Osteoblast (primary cell): ENCODE results near the gene SPACA7. TPM values are rescaled to one million over a fixed set of nuclear protein-coding genes. Genes with fewer than 3 reads are reported as not detected.

Experiments used
- DNase-seq: peaks from one replicate; pipeline ENCODE4 v3.0.0; 2011; ENCODE audit warnings: low spot score, mixed read lengths; ENCODE audit not compliant: insufficient read length; ENCODE audit errors: missing footprints
- H2AFZ ChIP-seq: 2 replicates; pipeline ENCODE4 v1.6.0; 2011; ENCODE audit warnings: mild to moderate bottlenecking, low read length
- H3K27ac ChIP-seq: 2 replicates; pipeline ENCODE4 v1.5.1; 2011; ENCODE audit warnings: mild to moderate bottlenecking, low read depth, low read length, moderate library complexity
- H3K27me3 ChIP-seq: 2 replicates; pipeline ENCODE4 v1.6.0; 2012; ENCODE audit warnings: mild to moderate bottlenecking, control low read depth, inconsistent platforms, low read length, moderate library complexity; ENCODE audit not compliant: insufficient read depth
- H3K36me3 ChIP-seq: 2 replicates; pipeline ENCODE4 v1.5.1; 2011; ENCODE audit warnings: mild to moderate bottlenecking, low read length, control low read depth, moderate library complexity; ENCODE audit not compliant: insufficient read depth
- H3K4me1 ChIP-seq: 2 replicates; pipeline ENCODE4 v1.5.1; 2011; ENCODE audit warnings: mild to moderate bottlenecking, low read length, control low read depth, moderate library complexity; ENCODE audit not compliant: insufficient read depth
- H3K4me2 ChIP-seq: 2 replicates; pipeline ENCODE4 v1.6.0; 2011; ENCODE audit warnings: mild to moderate bottlenecking, low read length; ENCODE audit not compliant: insufficient read depth
- H3K4me3 ChIP-seq: fragments of 200-600 bp; sonication (generic); 3 replicates; pipeline ENCODE4 v1.5.1; 2012; ENCODE audit warnings: mild to moderate bottlenecking, low read length, inconsistent platforms; ENCODE audit not compliant: insufficient read depth
- H3K79me2 ChIP-seq: 2 replicates; pipeline ENCODE4 v1.6.0; 2012; ENCODE audit warnings: mild to moderate bottlenecking, low read length, control low read depth, inconsistent platforms; ENCODE audit not compliant: insufficient read depth
- H3K9me3 ChIP-seq: 2 replicates; pipeline ENCODE4 v1.5.1; 2011; ENCODE audit warnings: low read depth, low read length, control low read depth
- H4K20me1 ChIP-seq: 2 replicates; pipeline ENCODE4 v1.6.0; 2012; ENCODE audit warnings: mild to moderate bottlenecking, low read length, control low read depth; ENCODE audit not compliant: insufficient read depth
- total RNA-seq: library from RNA; depleted of rRNA; stranded (reverse); fragments of >200 nt; gene quantifications from 2 replicates; pipeline ENCODE4 v1.2.3, GENCODE V29; 2012
- TF ChIP-seq, protein P1 (sequence below): IDR thresholded peaks from 2 replicates; pipeline ENCODE4 v1.5.1; 2011; ENCODE audit warnings: mild to moderate bottlenecking, low read depth, low read length, moderate library complexity; ENCODE audit errors: extremely low read depth

Gene SPACA7
- total RNA-seq, 1 donor: not detected

DNA sequence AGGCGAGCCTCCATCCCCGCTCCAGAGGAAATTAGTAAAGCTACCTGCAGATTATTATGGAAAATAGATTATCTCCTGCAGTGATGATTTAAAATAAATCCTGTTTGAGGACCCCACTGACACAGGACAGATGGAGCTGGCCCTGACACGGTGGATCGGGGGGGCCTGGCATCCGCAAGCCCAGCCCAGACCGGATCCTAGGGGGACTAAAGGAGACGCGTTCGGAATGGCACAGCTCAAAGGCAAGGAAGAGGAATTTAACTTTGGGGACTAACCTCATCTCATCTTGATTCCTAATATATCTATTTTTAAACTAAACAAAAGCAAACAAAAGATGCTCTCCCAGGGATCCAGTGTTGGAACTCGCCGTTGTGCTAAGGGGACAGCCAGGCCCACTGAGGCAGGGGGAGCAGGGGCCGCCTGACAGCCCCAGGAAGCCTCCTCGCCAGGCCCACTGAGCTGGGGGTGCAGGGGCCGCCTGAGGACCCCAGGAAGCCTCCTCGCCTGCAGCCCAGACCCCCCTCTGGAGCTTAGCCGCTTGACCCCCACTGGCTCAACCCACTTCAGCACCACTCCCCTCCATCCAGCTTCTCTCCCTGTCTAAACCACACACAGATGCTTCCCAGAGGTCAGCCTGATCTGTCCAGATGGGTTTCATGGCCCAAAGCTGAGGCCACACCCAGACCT, 78.6 kb downstream of the SPACA7 start:
- H4K20me1 ChIP-seq: no peaks in the 10 kb centered on the region
- peak; percentile 38 for DNase-seq
- H3K79me2 ChIP-seq: no peaks in the 10 kb centered on the region
- H3K4me1 ChIP-seq: no peaks in the 10 kb centered on the region
- H3K36me3 ChIP-seq: no peaks in the 10 kb centered on the region
- no peak overlapping the region for H3K4me3 ChIP-seq
- no peak overlapping the region for H2AFZ ChIP-seq
- H3K9me3 ChIP-seq: no peaks in the 10 kb centered on the region
- no peak overlapping the region for H3K27ac ChIP-seq
- H3K27me3 ChIP-seq: no peaks in the 10 kb centered on the region
- no peak overlapping the region for H3K4me2 ChIP-seq
- TF ChIP-seq, protein P1, sequence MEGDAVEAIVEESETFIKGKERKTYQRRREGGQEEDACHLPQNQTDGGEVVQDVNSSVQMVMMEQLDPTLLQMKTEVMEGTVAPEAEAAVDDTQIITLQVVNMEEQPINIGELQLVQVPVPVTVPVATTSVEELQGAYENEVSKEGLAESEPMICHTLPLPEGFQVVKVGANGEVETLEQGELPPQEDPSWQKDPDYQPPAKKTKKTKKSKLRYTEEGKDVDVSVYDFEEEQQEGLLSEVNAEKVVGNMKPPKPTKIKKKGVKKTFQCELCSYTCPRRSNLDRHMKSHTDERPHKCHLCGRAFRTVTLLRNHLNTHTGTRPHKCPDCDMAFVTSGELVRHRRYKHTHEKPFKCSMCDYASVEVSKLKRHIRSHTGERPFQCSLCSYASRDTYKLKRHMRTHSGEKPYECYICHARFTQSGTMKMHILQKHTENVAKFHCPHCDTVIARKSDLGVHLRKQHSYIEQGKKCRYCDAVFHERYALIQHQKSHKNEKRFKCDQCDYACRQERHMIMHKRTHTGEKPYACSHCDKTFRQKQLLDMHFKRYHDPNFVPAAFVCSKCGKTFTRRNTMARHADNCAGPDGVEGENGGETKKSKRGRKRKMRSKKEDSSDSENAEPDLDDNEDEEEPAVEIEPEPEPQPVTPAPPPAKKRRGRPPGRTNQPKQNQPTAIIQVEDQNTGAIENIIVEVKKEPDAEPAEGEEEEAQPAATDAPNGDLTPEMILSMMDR: no peak

DNA sequence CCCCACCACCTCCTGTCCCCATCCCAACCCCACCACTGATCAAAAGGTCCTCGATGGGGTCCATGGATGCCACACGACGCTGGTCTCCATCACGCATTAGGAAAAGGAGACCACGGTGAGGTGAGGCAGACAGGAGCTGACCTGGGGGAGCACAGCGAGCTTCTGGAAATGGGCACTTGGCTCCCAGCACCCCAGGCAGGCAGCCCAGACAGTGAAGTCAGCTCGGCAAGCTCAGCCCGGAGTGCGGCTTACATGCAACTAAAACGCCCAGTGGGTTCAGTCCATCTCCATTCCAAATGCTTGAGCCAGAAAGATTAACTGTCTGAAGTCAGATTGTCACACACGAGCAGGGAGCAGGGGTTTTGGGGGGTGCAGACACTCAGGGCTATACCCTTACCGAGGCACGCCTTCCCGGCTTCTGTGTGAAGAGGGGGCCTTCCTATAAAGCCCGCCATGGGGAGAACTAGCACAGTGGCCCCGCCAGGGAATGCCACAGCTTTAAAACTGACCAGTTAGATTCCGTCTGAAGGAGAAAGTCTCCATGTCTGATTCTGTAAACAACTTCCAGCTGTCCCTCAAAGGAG, 79.4 kb downstream of the SPACA7 start:
- TF ChIP-seq, protein P1: no peak
- peak; percentile 41 for DNase-seq
- H3K27me3 ChIP-seq: no peaks in the 10 kb centered on the region

DNA sequence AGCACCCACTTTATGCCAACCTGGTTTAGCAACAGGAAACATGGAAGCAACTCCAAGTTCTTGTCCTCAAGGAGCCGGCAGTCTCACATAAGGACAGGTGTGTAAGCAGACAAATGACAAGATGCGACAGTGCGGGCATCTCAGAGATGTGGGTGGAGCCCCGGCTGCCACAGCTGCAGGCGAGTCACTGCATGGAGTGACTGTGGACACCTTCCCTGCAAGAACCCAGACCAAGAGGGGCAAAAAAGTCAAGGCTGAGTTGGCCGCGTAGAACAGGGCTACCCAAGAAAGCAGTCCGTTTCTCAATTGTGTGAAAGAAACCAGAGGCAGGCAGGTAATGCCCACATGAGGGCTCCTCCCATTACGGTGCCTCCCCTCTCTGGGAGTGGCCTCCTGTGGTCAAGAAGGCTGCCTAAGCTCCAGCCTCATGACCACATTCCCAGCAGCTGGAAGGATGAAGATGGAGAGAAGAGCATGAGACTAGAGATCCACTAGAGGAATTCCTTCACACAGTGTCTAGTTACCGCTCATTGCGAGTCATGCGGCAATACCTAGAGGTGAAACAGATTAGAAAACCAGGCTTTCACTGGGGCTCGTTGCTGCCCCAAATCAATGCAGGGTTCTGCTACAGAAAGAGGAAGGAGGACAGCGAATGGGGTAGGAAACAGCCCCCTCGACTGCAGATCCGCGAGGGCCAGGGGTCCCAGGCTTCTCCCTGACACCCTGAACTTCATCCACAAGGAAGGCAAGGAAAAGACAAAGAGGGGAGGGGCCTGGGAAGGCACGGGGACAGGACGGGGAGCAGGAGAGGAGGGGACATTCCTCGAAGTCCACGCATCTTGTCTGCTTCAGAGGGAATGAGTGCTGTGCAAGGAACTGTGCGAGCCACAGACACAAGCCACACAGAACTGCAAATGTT, 80.2 kb downstream of the SPACA7 start:
- DNase-seq: peak; percentile 77
- no peak overlapping the region for H3K4me2 ChIP-seq
- no peaks in the 10 kb centered on the region for H4K20me1 ChIP-seq
- H3K27ac ChIP-seq: no peak overlapping the region
- H3K4me1 ChIP-seq: no peaks in the 10 kb centered on the region
- no peaks in the 10 kb centered on the region for H3K9me3 ChIP-seq
- H3K4me3 ChIP-seq: no peak overlapping the region
- no peaks in the 10 kb centered on the region for H3K36me3 ChIP-seq
- TF ChIP-seq, protein P1: no peak
- H2AFZ ChIP-seq: no peak overlapping the region
- H3K27me3 ChIP-seq: no peaks in the 10 kb centered on the region
- H3K79me2 ChIP-seq: no peaks in the 10 kb centered on the region

More for the DNA sequence above, 79.4 kb downstream of the SPACA7 start:
- no peaks in the 10 kb centered on the region for H3K4me1 ChIP-seq
- no peak overlapping the region for H3K4me3 ChIP-seq
- no peak overlapping the region for H3K4me2 ChIP-seq
- no peaks in the 10 kb centered on the region for H4K20me1 ChIP-seq
- H3K27ac ChIP-seq: no peak overlapping the region
- H3K79me2 ChIP-seq: no peaks in the 10 kb centered on the region
- H3K36me3 ChIP-seq: no peaks in the 10 kb centered on the region
- H2AFZ ChIP-seq: no peak overlapping the region
- H3K9me3 ChIP-seq: no peaks in the 10 kb centered on the region
